Activated CD8-positive, alpha-beta memory T cell treated with anti-CD3 and anti-CD28 coated beads for 48 hours (primary cell): ENCODE measurements around the gene OR14C36.
"Not testable (repeated sequence)": the region's sequence is repeated elsewhere in the genome, so short reads cannot be mapped to it uniquely, and the experiment has no call there.

Source experiments
- DNase-seq, 3 experiments: peaks; one replicate each; pipeline ENCODE4 v3.0.0-alpha.2; 2020; ENCODE audit warnings: low read depth in 2 of 3, low spot score in 2 of 3

OR14C36 gene, protein sequence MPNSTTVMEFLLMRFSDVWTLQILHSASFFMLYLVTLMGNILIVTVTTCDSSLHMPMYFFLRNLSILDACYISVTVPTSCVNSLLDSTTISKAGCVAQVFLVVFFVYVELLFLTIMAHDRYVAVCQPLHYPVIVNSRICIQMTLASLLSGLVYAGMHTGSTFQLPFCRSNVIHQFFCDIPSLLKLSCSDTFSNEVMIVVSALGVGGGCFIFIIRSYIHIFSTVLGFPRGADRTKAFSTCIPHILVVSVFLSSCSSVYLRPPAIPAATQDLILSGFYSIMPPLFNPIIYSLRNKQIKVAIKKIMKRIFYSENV

GRCh38 chr1:248348475-248348874 lies at the start of gene OR14C36:
Gene OR14C36 (plus strand): TSS chr1:248348775. CDS start chr1:248348775, 0 bp downstream.
- DNase-seq: no peak

DNA sequence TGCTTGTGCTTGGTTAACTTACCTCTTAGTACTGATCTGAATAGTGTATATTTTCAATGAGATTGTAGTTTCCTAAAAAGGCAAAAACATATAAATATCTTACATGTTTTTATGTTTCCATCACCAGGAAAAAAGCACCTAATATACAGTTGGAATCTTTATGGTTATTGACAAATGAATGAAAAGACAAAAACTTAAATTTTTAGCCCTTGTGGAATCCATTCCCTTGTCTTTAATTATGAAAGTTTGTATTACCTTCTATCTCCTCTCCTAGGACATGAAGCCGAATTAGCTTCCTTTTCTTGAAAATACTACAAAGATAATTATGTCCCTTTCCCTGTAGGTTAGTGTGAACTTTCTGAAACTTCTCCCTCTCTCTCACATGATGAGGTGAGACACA lies 45.3 kb upstream of the OR14C36 start, which contains the start of gene OR2T12:
Gene OR2T12 (minus strand): TSS at position 101 of the 400 bp plus-strand sequence. CDS start 7,846 bp downstream, outside the sequence.
- DNase-seq: no peak

DNA sequence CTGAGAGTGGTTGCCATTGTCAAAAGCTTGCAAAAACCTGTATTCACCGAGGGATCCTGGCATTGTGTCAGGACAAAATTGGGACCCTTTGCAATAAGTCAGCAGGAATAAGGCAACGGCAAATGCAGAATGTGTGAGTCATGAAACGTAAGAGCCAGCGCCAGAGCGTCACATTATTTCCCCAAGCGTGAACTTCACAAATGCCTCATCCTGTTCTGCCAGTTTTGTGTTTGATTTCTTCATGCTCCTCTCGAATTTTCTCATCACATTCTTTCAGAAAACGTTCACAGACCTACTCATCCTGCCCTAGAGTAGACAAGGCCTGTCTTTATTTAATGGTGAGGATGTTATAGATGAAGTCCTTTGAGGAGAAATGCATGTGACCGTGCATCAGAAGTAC lies 42.9 kb upstream of the OR14C36 start:
- not testable (repeated sequence) for DNase-seq

DNA sequence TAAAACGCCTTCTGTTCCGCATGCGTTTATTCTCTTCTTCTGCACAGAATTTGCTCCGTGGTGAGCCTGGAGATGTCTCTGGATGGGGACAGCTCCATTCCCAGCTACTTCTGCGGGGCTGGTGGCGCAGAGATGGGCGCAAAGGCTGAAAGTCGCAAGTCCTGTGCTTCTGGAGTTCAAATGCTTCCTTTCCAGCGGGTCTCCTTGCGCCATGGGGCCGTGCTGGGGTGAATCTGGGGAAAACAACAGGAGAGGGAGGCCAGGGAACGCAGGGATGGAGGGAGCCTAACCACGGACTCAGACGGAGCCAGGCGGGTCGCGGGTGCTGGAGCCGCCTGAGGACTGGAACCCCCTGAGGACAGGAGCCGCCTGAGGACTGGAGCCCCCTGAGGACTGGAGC lies 42.5 kb upstream of the OR14C36 start:
- no peak for DNase-seq

GRCh38 chr1:248306740-248307139 lies 41.8 kb upstream of the OR14C36 start:
- not testable (repeated sequence) for DNase-seq

DNA sequence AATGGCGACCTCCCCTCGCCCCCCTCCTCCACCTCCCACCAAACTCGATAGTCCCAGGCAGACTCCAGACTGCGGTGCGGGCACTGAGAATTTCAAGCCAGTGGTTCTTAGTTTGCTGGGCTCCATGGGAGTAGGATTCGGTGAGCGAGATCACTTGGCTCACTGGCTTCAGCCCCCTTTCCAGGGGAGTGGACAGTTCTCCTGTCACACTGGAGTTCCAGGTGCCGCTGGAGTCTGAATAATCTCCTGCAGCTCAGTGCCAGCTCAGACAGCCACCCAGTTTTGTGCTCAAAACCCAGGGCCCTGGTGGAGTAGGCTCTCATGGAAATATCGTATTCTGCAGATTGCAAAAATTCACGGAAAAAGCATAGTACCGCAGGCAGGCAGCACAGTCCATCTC lies 31.8 kb upstream of the OR14C36 start:
- DNase-seq: no peak

- DNase-seq: no peak
Measured at GRCh38 chr1:248324468-248324867, 24.1 kb upstream of the OR14C36 start, which contains the start of gene OR2M7. Gene OR2M7 (minus strand): TSS chr1:248324568. CDS start chr1:248324568, 0 bp downstream.

DNA sequence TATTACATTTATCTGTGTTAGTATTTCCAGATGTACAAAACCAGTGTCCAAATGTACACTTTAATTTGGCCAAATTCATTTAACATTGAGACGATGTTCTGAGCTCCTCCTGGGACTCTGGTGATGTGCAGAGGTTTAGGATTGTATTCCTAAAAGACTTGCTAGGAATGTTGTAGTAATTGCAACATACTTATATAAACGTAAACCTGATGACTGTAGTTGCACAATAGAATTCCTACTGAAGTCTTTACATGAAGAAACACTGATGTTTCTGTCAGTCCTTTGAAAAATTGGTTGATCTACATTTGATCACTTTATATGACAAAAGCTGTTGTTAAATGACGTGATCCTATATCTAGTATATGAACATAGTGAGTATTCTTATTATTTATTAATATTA lies 5.1 kb upstream of the OR14C36 start:
- no peak for DNase-seq

DNA sequence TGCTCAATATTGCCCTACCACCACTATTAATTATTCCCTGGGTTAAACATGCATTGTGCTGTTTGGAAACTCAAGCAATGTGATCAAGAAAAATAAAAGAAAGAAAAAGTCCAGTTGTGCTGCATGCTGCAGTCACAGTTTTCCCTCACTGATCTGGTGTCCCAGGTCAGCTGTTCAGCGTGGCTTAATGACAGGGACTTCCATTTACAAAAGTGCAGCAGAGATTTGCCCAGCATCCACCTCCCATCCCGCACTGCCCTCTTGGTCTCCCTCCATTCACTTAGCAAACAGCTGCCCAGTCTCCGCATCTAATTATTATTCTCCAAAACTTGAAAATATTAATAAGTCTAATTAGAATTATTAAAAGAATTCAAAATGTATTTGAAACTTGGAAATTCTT lies 10.8 kb downstream of the OR14C36 start:
- no peak for DNase-seq

DNA sequence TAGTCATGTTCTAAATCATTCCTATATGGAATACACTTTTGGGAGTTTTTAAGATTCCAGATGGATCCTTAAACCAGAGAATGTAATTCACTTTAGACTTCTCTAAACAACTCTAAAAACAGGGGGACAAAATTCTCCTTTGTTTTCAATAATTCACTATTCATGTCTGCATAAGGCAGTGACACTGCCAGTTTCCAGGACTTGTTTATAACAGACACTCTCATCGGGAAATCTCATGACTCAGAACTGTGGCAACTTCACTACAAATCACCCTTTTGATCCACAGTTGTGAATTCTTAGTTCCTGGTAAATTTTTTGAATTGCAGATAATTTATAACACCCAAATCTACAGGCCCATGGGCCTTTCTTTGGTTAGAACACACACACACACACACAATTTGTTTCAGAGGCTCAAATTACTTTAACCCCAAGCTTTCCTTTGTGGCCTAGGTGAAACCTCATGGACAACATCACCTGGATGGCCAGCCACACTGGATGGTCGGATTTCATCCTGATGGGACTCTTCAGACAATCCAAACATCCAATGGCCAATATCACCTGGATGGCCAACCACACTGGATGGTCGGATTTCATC lies 12.6 kb downstream of the OR14C36 start, which contains the start of gene OR2T4:
Gene OR2T4 (plus strand): TSS at position 545 of the 595 bp plus-strand sequence. CDS start 0 bp downstream, at position 545.
- DNase-seq: no peak

- DNase-seq: no peak
Measured at GRCh38 chr1:248366609-248367008, 18.0 kb downstream of the OR14C36 start.

DNA sequence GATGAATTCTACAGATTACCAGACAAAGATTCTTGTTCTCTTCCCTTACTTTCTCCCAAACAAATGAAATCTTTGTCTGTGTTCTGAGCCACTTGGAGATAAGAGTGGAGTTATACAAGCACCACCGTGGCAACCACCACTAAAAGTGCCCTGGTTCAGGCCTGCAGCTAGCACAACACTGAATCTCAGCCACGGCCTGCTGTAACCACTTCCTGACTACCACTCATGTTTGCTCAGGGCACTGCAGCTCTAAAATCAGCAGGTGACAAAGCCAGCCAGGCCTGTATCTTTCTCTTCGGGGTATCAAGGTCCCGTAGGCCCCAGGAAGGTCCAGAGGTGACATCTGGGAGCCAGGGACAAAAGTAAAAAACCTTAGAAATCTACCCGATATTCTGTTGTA lies 23.8 kb downstream of the OR14C36 start:
- no peak for DNase-seq

DNA sequence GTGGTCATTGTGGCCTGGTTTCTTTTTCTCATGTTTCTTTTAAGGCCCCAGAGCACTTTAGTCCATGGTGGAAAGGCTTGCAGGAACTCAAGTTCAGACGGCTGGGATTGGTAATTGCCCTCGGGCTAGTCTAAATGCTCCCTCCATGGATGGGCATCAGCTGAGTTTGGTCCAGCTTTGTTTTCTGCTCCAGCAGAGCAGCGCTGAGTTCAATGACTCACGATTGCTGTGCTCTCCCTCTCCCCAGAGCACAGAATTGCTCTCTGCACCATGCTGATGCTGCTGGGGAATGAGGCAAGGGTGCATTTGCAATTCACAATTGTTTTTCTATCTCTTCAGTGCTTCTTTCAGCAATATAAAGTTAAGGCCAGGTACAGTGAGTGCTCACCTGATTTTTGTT lies 25.2 kb downstream of the OR14C36 start:
- no peak for DNase-seq

- DNase-seq: no peak
Measured at GRCh38 chr1:248375446-248375845, 26.9 kb downstream of the OR14C36 start, which contains the start of gene OR2T6. Gene OR2T6 (plus strand): TSS chr1:248375746. CDS start chr1:248387609, 11,863 bp downstream.

- DNase-seq: no peak
Measured at GRCh38 chr1:248376916-248377315, 28.3 kb downstream of the OR14C36 start.

GRCh38 chr1:248380854-248381253 lies 32.3 kb downstream of the OR14C36 start:
- no peak for DNase-seq

DNA sequence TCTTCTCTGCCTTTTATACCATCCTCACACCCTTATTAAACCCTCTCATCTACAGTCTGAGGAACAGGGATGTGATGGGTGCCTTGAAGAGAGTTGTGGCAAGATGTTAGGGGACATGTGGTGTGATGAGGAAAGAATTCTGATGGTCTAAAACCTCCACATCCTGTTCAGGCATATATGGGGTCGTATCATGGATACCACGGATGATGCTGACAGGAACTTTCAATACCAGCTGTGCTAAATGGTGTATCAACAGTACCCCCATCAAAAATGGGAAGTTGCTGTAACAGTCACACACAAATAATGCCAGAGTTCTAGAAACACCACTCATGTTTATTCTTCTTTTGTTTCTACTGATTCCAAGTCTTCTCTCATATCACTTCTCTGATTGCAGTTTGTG lies 39.9 kb downstream of the OR14C36 start:
- no peak for DNase-seq

DNA sequence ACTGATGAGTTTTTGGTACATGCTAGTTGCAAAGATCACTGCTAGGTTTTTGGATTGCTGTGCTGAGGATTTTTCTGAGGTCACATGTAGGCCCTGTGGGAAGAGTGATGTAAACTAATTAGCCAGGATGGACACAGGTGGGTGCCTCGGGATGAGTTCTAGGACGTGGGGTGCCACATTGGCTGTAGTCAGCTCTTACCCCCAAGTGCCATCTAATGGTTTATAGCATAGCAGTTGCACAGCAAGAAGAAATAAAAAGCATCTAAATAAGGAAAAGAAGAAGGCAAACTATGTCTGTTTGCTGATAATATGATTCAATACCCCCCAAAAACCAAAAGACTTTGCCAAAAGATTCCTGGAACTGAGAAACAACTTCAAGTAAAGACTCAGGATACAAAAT lies 44.5 kb downstream of the OR14C36 start:
- no peak for DNase-seq
